Heart right ventricle (tissue), 16 donors: ENCODE results near the gene LIN7B. TPM values are rescaled to one million over a fixed set of nuclear protein-coding genes. Genes with fewer than 3 reads are reported as not detected.

ENCODE experiments used
- ATAC-seq, 8 donors: fragments of 200-7000 bp; cut with Tn5 transposase; one replicate each; pipeline ENCODE4 v1.9.1; 2020; ENCODE audit warnings: mild to moderate bottlenecking in 8 of 8, moderate library complexity in 8 of 8, moderate number of reproducible peaks in 1 of 8
- DNase-seq, 2 donors: peaks; one replicate each; pipeline ENCODE4 v3.0.0-alpha.2; 2020
- H3K27ac ChIP-seq, 10 donors: fragments of 200-600 bp; sonication (generic) in 2 of 10; one replicate each; pipeline versions ENCODE4 v1.5.0 to v1.8.0; 2020 to 2022; ENCODE audit warnings: mild to moderate bottlenecking in 3 of 10
- H3K27me3 ChIP-seq, 7 donors: fragments of 200-600 bp; one replicate each; pipeline ENCODE4 v1.8.0; 2021 to 2022; ENCODE audit warnings: mild to moderate bottlenecking in 2 of 7
- H3K36me3 ChIP-seq, 9 donors: fragments of 200-600 bp; sonication (generic) in 1 of 9; one replicate each; pipeline versions ENCODE4 v1.5.0 to v1.8.0; 2020 to 2022; ENCODE audit warnings: mild to moderate bottlenecking in 2 of 9
- H3K4me1 ChIP-seq, 9 donors: fragments of 200-600 bp; sonication (generic) in 1 of 9; one replicate each; pipeline versions ENCODE4 v1.5.0 to v1.8.0; 2020 to 2022; ENCODE audit warnings: mild to moderate bottlenecking in 4 of 9
- H3K4me3 ChIP-seq, 10 donors: fragments of 200-600 bp; sonication (generic) in 2 of 10; one replicate each; pipeline versions ENCODE4 v1.5.0 to v1.8.0; 2020 to 2022; ENCODE audit warnings: mild to moderate bottlenecking in 7 of 10, moderate library complexity in 2 of 10
- H3K9me3 ChIP-seq, 11 donors: fragments of 200-600 bp in 10 of 11; sonication (generic) in 2 of 11; one replicate each; pipeline versions ENCODE4 v1.5.0 to v1.8.0; 2013 to 2022; ENCODE audit warnings: mild to moderate bottlenecking in 2 of 11, control low read depth in 1 of 11, moderate library complexity in 1 of 11
- CTCF ChIP-seq, 9 donors: fragments of 200-600 bp; sonication (generic) in 2 of 9; IDR thresholded peaks; one replicate each; pipeline versions ENCODE4 v1.5.0 to v1.8.0; 2021 to 2022; ENCODE audit warnings: antibody characterized with exemption in 9 of 9, mild to moderate bottlenecking in 5 of 9, moderate library complexity in 1 of 9
- WGBS, 2 donors: extraction: QIAGEN DNeasy Blood & Tissue Kit; methylation state at CpG; one replicate each; pipeline ENCODE4 v1.1.7; 2013; ENCODE audit warnings: inconsistent platforms in 1 of 2; 5-methylcytosine and 5-hydroxymethylcytosine counted together
- intact Hi-C, 10 donors: fragments of 100-400 bp; cut with DNase I; formaldehyde crosslinking; loops; one replicate each; pipeline versions ENCODE4 v1.11.1 to v1.14.2; 2022
- polyA plus RNA-seq, 2 donors: library from polyadenylated mRNA; stranded (reverse); fragments of 200-250 nt; gene quantifications; one replicate each; pipeline ENCODE4 v1.2.3, GENCODE V29; 2013
- total RNA-seq, 10 donors: library from RNA; stranded (reverse); fragmentation: NEBNext Ultra II Directional in 3 of 10; extraction: Animal tissue kit (Norgen Biotek cat#: 25700) in 3 of 10; gene quantifications; one replicate each; pipeline versions ENCODE4 v1.2.1 to v1.2.4, GENCODE V29; 2021 to 2023
- donor health status: Arrhythmogenic right ventricular cardiomyopathy.
- donor health status: ischemic (EF 13 %, LVEDD 7.1; RV severe dilation, severe dysfunction).
- donor health status: healthy with polysubstance abuse.
- donor health status: DM: no; HTN: yes; CAD: no.
- donor health status: DM: no; HTN: no; CAD: no.
- donor health status: ischemic (EF 25% LVEDD 6.9; RV normal size, moderate dysfunction).
- donor health status: ischemic (EF 25% LVEDD 5.7; RV mildly dilated, moderate dysfunction).
- donor health status: healthy.
- donor health status: DM: yes; HTN: yes; CAD: no.
- donor health status: Ischemic cardiomyopathy.
- donor health status: ischemic (EF 35%, LVEDD 5.7; RV mildly dilated, moderate dysfunction).
- donor health status: nonischemic (EF 11% LVEDD 7.7; RV severe dilation, severe dysfunction).
- donor health status: DM: yes; HTN: yes; CAD: no.
- donor health status: PGD.
- donor health status: ischemic (EF 29% LVEDD 5.4; RV normal size, mild dysfunction).
- donor health status: nonischemic (EF 23%, LVEDD 6.1; RV moderate dilation, normal function).

LIN7B gene
- total and polyA plus RNA-seq, 12 donors = 17.6 to 38.5 (median 23.5) TPM

GRCh38 chr19:49129238-49129583 is 15.0 kb downstream of the LIN7B start:
- intact Hi-C loops = no loop called here
- Histone ChIP-seq H3K27ac (no peak overlapping the region), H3K9me3 (no peaks in the 10 kb centered on the region), H3K36me3 (no peaks in the 10 kb centered on the region), H3K4me1 (peaks cover 0 to 31% (median 19%) of the 10 kb centered on the region in 9 donors), H3K27me3 (peaks cover 0 to 8% (median 0%) of the 10 kb centered on the region in 7 donors), H3K4me3 (no peak overlapping the region)
- 55 to 56% methylated on average over 16 of the region's 16 CpGs for WGBS, 2 donors
- DNase-seq (no peak), ATAC-seq (no peak)
- no peak for TF ChIP-seq CTCF (IDR thresholded peaks at IDR 0.05)

GRCh38 chr19:49130325-49130724 is 16.2 kb downstream of the LIN7B start:
- Histone ChIP-seq H3K9me3 (no peaks in the 10 kb centered on the region), H3K4me3 (no peak overlapping the region), H3K36me3 (no peaks in the 10 kb centered on the region), H3K27ac (no peak overlapping the region), H3K27me3 (peaks cover 0 to 19% (median 0%) of the 10 kb centered on the region in 7 donors), H3K4me1 (peaks cover 0 to 33% (median 25%) of the 10 kb centered on the region in 9 donors)
- TF ChIP-seq CTCF (IDR thresholded peaks at IDR 0.05) = no peak
- DNase-seq (no peak), ATAC-seq (no peak)
- intact Hi-C loops = no loop called here
- WGBS, 2 donors = 94 to 95% methylated on average over 24 of the region's 24 CpGs

GRCh38 chr19:49132974-49133609 is 18.9 kb downstream of the LIN7B start:
- no peaks in the 10 kb centered on the region for H3K36me3 ChIP-seq
- DNase-seq = peak in 1 of 2 donors; percentile 57
- H3K4me3 ChIP-seq = peak overlapping the region in 9 of 10 donors; percentile 2 to 43 (median 37)
- H3K27ac ChIP-seq = peak overlapping the region in 2 of 10 donors; percentile 10 to 28
- ATAC-seq = peak in 6 of 8 donors; percentile 1 to 19 (median 12)
- no peak for TF ChIP-seq CTCF (IDR thresholded peaks at IDR 0.05)
- no peaks in the 10 kb centered on the region for H3K9me3 ChIP-seq
- peaks cover 0 to 19% (median 0%) of the 10 kb centered on the region in 7 donors for H3K27me3 ChIP-seq
- WGBS, 2 donors = 9 to 23% methylated on average over 49 of the region's 49 CpGs
- intact Hi-C loops = no loop called here
- peaks cover 0 to 35% (median 24%) of the 10 kb centered on the region in 9 donors for H3K4me1 ChIP-seq

GRCh38 chr19:49133621-49134454 is 19.7 kb downstream of the LIN7B start:
- Histone ChIP-seq H3K36me3 (no peaks in the 10 kb centered on the region), H3K4me3 (peak overlapping the region in 9 of 10 donors; percentile 2 to 43 (median 37)), H3K27me3 (peaks cover 0 to 19% (median 0%) of the 10 kb centered on the region in 7 donors), H3K4me1 (peaks cover 0 to 29% (median 17%) of the 10 kb centered on the region in 9 donors), H3K9me3 (no peaks in the 10 kb centered on the region), H3K27ac (peak overlapping the region in 2 of 10 donors; percentile 10 to 28)
- DNase-seq (peak; percentile 69 to 76), ATAC-seq (peak; percentile 58 to 76 (median 70))
- intact Hi-C loops = no loop called here
- peak in 2 of 9 donors; percentile 21 to 25 for TF ChIP-seq CTCF (IDR thresholded peaks at IDR 0.05)
- WGBS, 2 donors = 22 to 38% methylated on average over 40 to 42 of the region's 42 CpGs
